GM12891 (cell line): ENCODE data around the gene ZSCAN16.

Source experiments
- DNase-seq: peaks from one replicate; pipeline ENCODE4 v3.0.0; 2011; ENCODE audit warnings: low spot score; ENCODE audit not compliant: insufficient read length
- FAIRE-seq: peaks from 2 replicates; lab custom pipeline; 2011; peaks lifted over from hg19 to GRCh38; lab: Jason Lieb, UNC
- PAX5 ChIP-seq: IDR thresholded peaks from 2 replicates; pipeline ENCODE4 v1.6.1; 2011; ENCODE audit warnings: low read length, moderate library complexity, mild to moderate bottlenecking; ENCODE audit not compliant: insufficient read depth, severe bottlenecking
- POLR2A ChIP-seq: IDR thresholded peaks from 2 replicates; pipeline ENCODE4 v1.6.1; 2011; ENCODE audit warnings: low read depth, low read length, control low read depth
- POLR2AphosphoS5 ChIP-seq: IDR thresholded peaks from 2 replicates; pipeline ENCODE4 v1.6.1; 2011; ENCODE audit warnings: low read depth, low read length, control low read depth
- POU2F2 ChIP-seq: IDR thresholded peaks from 2 replicates; pipeline ENCODE4 v1.6.1; 2011; ENCODE audit warnings: low read depth, mild to moderate bottlenecking, control low read depth, low read length, moderate library complexity
- SPI1 ChIP-seq: IDR thresholded peaks from 2 replicates; pipeline ENCODE4 v1.6.1; 2011; ENCODE audit warnings: low read depth, low read length, control low read depth
- TAF1 ChIP-seq: IDR thresholded peaks from 2 replicates; pipeline ENCODE4 v1.6.1; 2011; ENCODE audit warnings: low read depth, low read length, control low read depth

The ZSCAN16 gene

GRCh38 chr6:28165563-28165962, 41.2 kb downstream of the ZSCAN16 start:
- FAIRE-seq: no peak
- TF ChIP-seq POLR2AphosphoS5 (no peak), TAF1 (no peak), POU2F2 (no peak), PAX5 (no peak), SPI1 (no peak), POLR2A (no peak)
- DNase-seq: no peak

GRCh38 chr6:28167068-28167467, 42.7 kb downstream of the ZSCAN16 start:
- FAIRE-seq: no peak
- TF ChIP-seq SPI1 (no peak), TAF1 (no peak), POLR2AphosphoS5 (no peak), PAX5 (no peak), POLR2A (no peak), POU2F2 (no peak)
- DNase-seq: no peak

- FAIRE-seq (no peak), DNase-seq (no peak)
- TF ChIP-seq PAX5 (no peak), POLR2A (no peak), SPI1 (no peak), POLR2AphosphoS5 (no peak), POU2F2 (no peak), TAF1 (no peak)
These were observed 43.5 kb downstream of the ZSCAN16 start for GRCh38 chr6:28167926-28168325.

- DNase-seq: no peak
- no peak for FAIRE-seq
- TF ChIP-seq PAX5: no peak
- no peak for TF ChIP-seq SPI1
- no peak for TF ChIP-seq POLR2A
- TF ChIP-seq POLR2AphosphoS5: no peak
These were observed 46.9 kb downstream of the ZSCAN16 start for GRCh38 chr6:28171271-28171670.

DNA sequence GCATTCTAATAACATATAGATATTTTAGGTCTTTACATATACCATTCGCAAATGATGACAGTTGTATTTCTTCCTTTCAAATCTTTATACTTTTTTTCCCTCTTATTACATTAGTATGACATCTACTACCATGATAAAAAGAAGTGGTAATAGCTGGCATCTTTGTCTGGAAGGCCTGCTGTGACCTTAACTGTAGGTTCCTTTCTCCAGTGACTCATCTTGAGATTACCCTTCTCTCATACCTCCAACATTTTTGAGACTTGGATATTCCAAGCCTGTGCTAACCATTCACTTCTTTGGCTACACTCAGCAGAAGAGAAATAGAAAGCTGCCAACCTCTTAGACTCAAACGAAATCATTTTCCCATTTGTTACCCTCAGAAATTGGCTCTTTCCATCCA, 47.6 kb downstream of the ZSCAN16 start:
- DNase-seq (no peak), FAIRE-seq (no peak)
- TF ChIP-seq PAX5 (no peak), SPI1 (no peak), TAF1 (no peak), POU2F2 (no peak), POLR2A (no peak), POLR2AphosphoS5 (no peak)

DNA sequence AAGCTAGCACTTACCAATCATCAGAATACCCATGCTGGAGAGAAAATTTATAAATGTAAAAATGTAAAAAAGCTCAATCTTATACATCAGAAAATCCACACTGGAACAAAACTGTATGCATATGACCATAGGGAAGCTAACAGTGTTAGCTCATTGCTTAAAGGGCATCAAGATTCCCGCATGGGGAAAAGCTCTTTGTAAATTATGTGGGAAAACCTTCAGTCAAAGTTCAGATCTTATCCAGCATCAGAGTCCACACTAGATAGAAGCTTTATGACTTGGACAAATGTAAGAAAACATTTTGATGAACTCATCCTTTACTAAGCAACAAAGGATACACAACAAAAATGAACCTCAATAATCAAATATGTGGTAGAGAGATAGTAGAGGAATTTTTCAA, 52.0 kb downstream of the ZSCAN16 start:
- FAIRE-seq (no peak), DNase-seq (no peak)
- TF ChIP-seq POU2F2 (no peak), PAX5 (no peak), TAF1 (no peak), POLR2AphosphoS5 (no peak), POLR2A (no peak), SPI1 (no peak)
